Activated T-helper 2 cell treated with anti-CD3 and anti-CD28 coated beads, Interferon-gamma antibody, Interleukin-2, Interleukin-4, amounts not matched to agents 10 μg/mL and 5 μg/mL and 100 μg/mL, durations not matched to agents 14 hours and 24 hours and 36 hours (primary cell): ENCODE results near the gene SERBP1. TPM values are rescaled to one million over a fixed set of nuclear protein-coding genes. Genes with fewer than 3 reads are reported as not detected.

Experiments
- DNase-seq: peaks from one replicate; pipeline ENCODE4 v3.0.0; 2021; ENCODE audit warnings: low spot score
- H3K27ac Mint-ChIP-seq: one replicate; pipeline ENCODE4 v1.8.0; 2021; ENCODE audit warnings: mixed read lengths
- H3K27me3 Mint-ChIP-seq: one replicate; pipeline ENCODE4 v1.8.0; 2021; ENCODE audit warnings: low read depth, mixed read lengths
- H3K36me3 Mint-ChIP-seq: one replicate; pipeline ENCODE4 v1.8.0; 2021; ENCODE audit warnings: low read depth, mixed read lengths
- H3K4me1 Mint-ChIP-seq: one replicate; pipeline ENCODE4 v1.8.0; 2021; ENCODE audit warnings: low read depth, mixed read lengths
- H3K4me3 Mint-ChIP-seq: one replicate; pipeline ENCODE4 v1.8.0; 2021; ENCODE audit warnings: low read depth, mild to moderate bottlenecking, moderate library complexity, mixed read lengths
- H3K9me3 Mint-ChIP-seq: one replicate; pipeline ENCODE4 v1.8.0; 2021; ENCODE audit warnings: mixed read lengths
- intact Hi-C: fragments of 100-400 bp; cut with micrococcal nuclease; formaldehyde crosslinking; loops from one replicate; pipeline ENCODE4 v1.15.1; 2023
- total RNA-seq: library from RNA; stranded (reverse); gene quantifications from 2 replicates; pipeline ENCODE4 v1.2.3, GENCODE V29; 2022

Gene SERBP1
- total RNA-seq, 1 donor from 2014 or later, result 491 TPM

DNA sequence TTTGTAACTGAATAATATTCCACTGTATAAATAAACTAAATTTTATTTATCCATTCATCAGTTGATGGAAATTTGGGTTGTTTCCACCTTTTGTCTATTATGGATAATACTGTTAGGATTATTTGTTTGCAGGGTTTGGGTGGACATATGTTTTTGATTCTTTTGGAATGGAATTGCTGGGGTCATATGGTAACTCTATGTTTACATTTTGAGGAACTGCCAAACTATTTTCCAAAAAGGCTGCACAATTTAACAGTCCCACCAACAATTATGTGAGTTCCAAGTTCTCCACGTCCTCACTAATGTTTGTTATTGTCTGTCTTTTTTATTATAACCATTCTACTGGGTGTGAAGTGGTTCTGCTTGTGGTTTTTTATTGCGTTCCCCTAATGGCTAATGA, 4.3 kb upstream of the SERBP1 start:
- no peak overlapping the region for H3K27ac Mint-ChIP-seq
- H3K27me3 Mint-ChIP-seq, result no peaks in the 10 kb centered on the region
- no peaks in the 10 kb centered on the region for H3K9me3 Mint-ChIP-seq
- intact Hi-C loops, result no loop called here
- peaks cover 8% of the 10 kb centered on the region for H3K36me3 Mint-ChIP-seq
- no peak overlapping the region for H3K4me3 Mint-ChIP-seq
- no peak for DNase-seq
- peaks cover 31% of the 10 kb centered on the region for H3K4me1 Mint-ChIP-seq

DNA sequence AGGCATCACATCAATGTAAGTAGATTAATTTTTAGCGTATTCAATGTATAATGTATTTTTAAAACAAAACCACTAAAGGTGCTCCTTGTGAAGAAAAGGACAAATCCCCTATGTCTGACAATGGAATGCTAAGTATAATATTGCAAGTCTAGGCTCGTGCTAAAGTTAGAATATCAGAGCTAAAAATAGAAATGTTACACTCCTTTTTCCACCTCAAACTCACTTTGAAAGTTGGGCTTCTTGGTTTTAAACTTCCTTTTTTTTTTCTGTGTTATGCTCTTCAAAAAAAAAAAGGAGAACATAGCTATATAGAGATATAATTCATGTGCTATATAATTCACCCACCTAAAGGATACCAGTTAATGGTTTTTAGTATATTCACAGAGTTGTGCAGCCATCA, 3.6 kb upstream of the SERBP1 start:
- Mint-ChIP-seq H3K36me3 (peaks cover 15% of the 10 kb centered on the region), H3K9me3 (no peaks in the 10 kb centered on the region), H3K27me3 (no peaks in the 10 kb centered on the region), H3K4me1 (peaks cover 31% of the 10 kb centered on the region), H3K27ac (no peak overlapping the region), H3K4me3 (no peak overlapping the region)
- DNase-seq, result no peak
- intact Hi-C loops, result no loop called here

DNA sequence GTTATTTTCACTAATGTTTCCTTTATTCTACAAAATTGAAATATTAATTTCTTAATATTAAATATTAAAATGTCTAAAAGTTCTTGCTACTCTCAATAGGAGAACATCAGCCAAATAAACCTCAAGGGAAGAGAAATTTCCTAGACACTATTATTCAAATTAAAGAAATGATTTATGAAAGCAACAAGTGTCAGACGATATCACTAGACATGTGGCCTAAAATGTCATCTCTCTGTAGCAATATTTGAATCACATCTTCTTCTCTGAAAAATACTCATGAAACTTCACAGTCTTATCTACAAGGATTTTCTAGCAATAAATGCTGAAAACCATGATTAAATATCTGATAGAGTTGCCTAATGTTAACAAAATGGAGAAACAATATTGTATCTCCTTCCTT, 2.5 kb upstream of the SERBP1 start:
- no peak overlapping the region for H3K4me3 Mint-ChIP-seq
- no peak for DNase-seq
- no peaks in the 10 kb centered on the region for H3K9me3 Mint-ChIP-seq
- peaks cover 32% of the 10 kb centered on the region for H3K4me1 Mint-ChIP-seq
- H3K27ac Mint-ChIP-seq, result peak overlapping the region; percentile 57
- intact Hi-C loops, result no loop called here
- no peaks in the 10 kb centered on the region for H3K27me3 Mint-ChIP-seq
- H3K36me3 Mint-ChIP-seq, result peaks cover 26% of the 10 kb centered on the region

DNA sequence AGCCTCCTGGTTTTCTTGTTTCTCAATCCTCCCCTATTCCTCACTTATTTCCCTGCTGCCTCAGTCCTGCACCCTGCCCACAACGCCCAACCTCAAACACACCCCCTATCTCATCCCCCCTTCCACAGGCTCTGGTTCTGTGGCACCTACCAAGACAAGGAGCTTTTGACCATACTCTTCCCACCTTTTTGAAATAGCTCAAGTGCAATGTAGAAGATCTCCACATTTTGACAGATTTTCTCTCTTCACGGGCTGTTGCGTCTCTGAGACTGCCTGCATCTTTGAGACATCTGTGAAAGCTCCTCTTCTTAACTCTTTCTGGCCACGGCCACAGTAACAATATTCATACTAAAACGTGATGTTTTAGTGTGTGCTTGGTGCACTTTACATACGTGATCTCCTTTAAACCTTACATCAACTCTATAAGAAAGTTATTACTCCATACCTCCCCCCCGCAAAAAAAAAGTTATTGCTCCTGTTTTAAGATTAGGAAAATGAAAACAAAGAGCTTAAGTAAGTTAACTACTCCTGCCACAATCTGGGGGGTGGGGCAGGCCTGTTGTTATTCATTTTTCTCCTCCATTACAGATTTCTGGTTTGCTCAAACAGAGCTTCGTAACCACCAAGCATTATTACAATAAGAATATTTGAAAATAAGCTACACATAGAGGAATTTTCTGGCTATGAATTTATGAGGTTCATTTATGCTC, 1.8 kb upstream of the SERBP1 start:
- H3K27me3 Mint-ChIP-seq, result no peaks in the 10 kb centered on the region
- DNase-seq, result no peak
- peaks cover 39% of the 10 kb centered on the region for H3K4me1 Mint-ChIP-seq
- intact Hi-C loops, result loop anchor here (2.0 kb wide), 3 partner anchors 69 to 253 kb away; partner anchors contain the start of gene GADD45A
- H3K27ac Mint-ChIP-seq, result peak overlapping the region; percentile 95
- peaks cover 33% of the 10 kb centered on the region for H3K36me3 Mint-ChIP-seq
- H3K4me3 Mint-ChIP-seq, result peak overlapping the region; percentile 87
- no peaks in the 10 kb centered on the region for H3K9me3 Mint-ChIP-seq

DNA sequence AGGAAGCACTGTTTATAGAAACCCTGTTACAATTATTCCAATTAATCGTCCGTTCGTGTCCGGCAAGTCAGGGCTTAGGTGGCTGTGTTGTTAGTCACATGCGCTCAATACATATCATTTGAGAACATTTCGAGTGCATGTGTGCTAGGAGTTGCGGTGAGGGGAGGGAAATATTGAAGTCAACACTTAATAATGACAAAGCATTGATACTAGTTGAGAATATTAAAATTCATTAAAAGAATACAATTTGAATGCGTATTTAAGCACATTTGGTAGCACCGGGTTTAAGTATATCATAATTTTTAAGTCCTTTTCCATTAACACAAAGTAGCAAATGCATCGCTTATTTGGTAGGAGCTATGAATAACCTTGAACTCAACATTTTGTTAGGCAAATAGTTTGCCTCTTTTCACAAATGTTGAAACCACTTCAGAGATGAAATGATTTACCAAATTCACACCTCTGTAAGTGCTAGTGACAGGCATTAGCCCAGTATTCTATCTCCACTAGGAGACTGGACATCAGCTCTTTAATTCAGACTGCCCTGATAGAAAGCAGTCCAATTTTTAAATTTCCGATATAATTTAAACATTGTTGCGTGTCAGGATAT, 1.1 kb upstream of the SERBP1 start:
- Mint-ChIP-seq H3K4me1 (peaks cover 42% of the 10 kb centered on the region), H3K27me3 (no peaks in the 10 kb centered on the region), H3K36me3 (peaks cover 40% of the 10 kb centered on the region), H3K9me3 (no peaks in the 10 kb centered on the region), H3K4me3 (peak overlapping the region; percentile 87), H3K27ac (peak overlapping the region; percentile 95)
- no peak for DNase-seq
- intact Hi-C loops, result loop anchor here (2.0 kb wide), 3 partner anchors 70 to 254 kb away; partner anchors contain the start of gene GADD45A

DNA sequence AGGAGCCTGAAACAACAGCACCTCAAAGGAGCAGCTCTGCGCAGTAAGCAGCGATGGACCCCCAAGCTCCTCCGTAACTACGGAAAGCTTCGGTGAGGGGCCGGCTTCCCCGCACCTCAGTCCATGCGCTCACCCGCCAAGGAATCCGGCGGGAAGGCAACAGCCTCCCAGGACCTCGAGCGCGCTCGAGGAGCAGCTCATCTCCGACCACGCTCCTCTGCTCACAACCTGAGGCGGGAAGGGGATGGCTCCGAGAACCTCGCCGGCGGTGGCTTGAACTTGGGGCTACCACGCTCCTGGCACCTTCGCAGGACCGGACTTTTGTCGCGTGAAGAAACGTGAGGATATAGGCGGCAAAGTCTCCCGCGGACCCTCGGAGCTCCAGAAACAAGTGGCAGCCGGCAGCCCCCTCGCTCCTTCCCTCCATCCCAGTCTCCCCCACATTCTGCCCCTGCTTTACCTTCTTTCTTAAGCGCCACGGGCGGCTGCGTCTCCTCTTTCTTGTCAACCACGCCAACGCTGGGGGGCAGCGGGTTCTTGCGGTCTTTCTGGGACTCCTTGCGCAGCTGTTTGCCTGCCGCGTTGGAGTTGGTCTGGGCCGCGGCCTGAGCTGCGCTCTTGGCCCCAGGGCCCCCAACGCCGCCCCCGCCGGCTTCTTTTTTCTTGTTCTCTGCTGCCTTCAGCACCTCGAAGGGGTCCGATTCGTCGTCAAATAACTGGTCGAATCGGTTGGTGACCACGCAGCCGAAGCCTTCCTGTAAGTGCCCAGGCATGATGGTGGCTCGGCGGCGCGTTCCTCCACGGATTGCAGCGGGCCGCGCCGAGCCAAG, 459 bp downstream of the SERBP1 start:
- Mint-ChIP-seq H3K4me1 (peaks cover 54% of the 10 kb centered on the region), H3K27ac (peak overlapping the region; percentile 95), H3K36me3 (peaks cover 56% of the 10 kb centered on the region), H3K4me3 (peak overlapping the region; percentile 87), H3K27me3 (no peaks in the 10 kb centered on the region), H3K9me3 (no peaks in the 10 kb centered on the region)
- intact Hi-C loops, result loop anchor here (2.0 to 10.0 kb wide), 5 partner anchors 29 to 255 kb away; partner anchors contain the start of gene GADD45A
- peak; percentile 26 for DNase-seq

DNA sequence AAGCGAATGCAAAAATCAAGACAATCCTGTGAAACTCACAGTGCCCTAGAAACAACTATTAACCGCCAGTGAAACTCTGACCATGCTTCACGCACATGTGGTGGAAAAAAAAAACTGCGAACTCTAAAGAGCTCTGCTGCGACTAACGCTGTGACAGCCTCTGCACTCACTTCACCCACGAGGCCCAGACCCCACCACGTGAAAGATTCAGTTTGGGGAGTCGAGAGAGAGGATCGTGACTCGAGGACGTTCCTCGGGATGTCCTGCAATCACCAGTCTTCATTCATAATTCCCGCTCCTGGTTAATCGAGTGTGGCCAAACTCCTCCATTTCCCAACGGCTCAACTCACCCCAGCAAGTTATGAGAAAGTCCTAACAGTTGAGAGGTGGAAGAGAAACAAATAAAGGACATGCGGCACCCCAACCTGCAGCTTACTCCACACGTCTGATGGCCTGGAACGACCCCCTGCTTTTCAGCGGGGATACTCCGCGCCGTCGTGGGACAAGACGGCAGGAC, 1.1 kb downstream of the SERBP1 start:
- DNase-seq, result peak; percentile 20
- intact Hi-C loops, result loop anchor here (2.0 to 10.0 kb wide), 2 partner anchors 28 to 194 kb away; no protein-coding TSS in a partner anchor
- H3K4me1 Mint-ChIP-seq, result peaks cover 55% of the 10 kb centered on the region
- no peaks in the 10 kb centered on the region for H3K27me3 Mint-ChIP-seq
- no peaks in the 10 kb centered on the region for H3K9me3 Mint-ChIP-seq
- H3K4me3 Mint-ChIP-seq, result peak overlapping the region; percentile 87
- peak overlapping the region; percentile 95 for H3K27ac Mint-ChIP-seq
- H3K36me3 Mint-ChIP-seq, result peaks cover 62% of the 10 kb centered on the region

DNA sequence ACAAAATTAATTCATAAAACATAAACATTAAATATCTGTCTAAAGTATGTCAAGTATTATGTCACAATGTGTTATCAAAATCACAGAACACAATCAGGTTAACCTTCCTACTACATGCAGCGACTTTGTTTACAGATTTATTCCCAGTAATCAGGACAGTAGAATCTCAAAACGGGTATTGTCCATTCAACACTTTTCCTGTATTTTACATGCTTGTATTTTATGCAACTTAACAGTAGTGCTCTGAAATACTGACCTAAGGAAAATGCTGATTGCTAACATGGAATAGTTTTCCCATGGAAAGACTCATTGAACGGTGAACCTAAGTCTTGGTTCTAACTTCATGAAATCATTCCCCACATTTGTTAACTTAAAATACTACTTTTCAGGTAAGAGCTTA, 2.3 kb downstream of the SERBP1 start:
- peak overlapping the region; percentile 95 for H3K27ac Mint-ChIP-seq
- peaks cover 74% of the 10 kb centered on the region for H3K36me3 Mint-ChIP-seq
- H3K27me3 Mint-ChIP-seq, result no peaks in the 10 kb centered on the region
- H3K4me1 Mint-ChIP-seq, result peaks cover 49% of the 10 kb centered on the region
- H3K4me3 Mint-ChIP-seq, result peak overlapping the region; percentile 87
- intact Hi-C loops, result loop anchor here (2.0 to 10.0 kb wide), 3 partner anchors 17 to 193 kb away; no protein-coding TSS in a partner anchor
- no peaks in the 10 kb centered on the region for H3K9me3 Mint-ChIP-seq
- no peak for DNase-seq

DNA sequence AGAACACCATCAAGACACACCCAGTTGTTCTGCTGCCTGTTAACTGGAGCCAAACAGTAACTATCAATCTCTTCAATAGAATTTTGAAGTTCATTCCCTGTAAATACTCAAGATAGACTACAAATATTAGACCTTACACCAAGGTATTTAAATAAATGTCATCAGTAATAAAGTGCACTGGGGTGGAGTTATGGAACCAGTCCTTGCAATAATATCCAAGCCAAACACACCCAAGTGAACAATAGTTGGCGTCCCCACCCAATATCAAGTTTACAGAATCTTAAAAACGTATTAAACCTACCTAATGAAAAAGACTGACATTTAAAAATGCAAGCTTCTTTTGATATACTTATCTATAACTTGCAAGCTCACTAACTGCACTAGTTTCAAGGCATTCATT, 2.7 kb downstream of the SERBP1 start:
- Mint-ChIP-seq H3K9me3 (no peaks in the 10 kb centered on the region), H3K4me1 (peaks cover 48% of the 10 kb centered on the region), H3K27ac (peak overlapping the region; percentile 95), H3K36me3 (peaks cover 78% of the 10 kb centered on the region), H3K27me3 (no peaks in the 10 kb centered on the region), H3K4me3 (peak overlapping the region; percentile 87)
- intact Hi-C loops, result loop anchor here (2.0 to 10.0 kb wide), 2 partner anchors 17 to 193 kb away; no protein-coding TSS in a partner anchor
- no peak for DNase-seq

DNA sequence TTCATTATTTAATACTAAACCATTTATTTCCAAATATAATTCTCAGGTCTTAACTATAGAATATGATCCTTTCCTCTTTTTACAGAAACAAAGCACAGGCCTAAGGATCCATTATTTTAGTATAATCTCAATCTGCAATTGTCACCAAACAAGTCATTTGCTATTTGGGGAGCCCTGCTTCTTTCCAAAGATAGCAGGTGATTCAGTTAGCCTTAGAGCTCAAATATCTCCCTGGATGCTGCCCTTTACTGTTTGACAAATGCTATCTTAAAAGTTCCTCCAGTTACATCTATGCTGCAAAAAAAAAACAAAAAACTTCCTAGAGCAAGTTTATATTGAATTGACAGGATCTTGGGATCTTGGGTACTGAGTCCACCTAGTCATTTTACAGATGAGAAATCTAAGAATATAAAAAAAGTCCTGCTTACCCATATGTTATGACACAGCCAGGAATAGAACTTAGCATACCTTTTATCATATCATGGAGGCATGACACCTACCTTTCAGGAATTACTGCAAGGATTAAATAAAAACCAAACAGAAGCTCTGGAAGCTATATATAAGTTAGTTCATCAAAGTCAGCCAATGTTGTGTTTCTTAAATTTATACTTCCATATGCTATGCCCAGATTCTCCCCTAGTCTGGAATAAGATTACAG, 9.2 kb downstream of the SERBP1 start:
- no peak overlapping the region for H3K27ac Mint-ChIP-seq
- H3K4me1 Mint-ChIP-seq, result peaks cover 53% of the 10 kb centered on the region
- no peaks in the 10 kb centered on the region for H3K9me3 Mint-ChIP-seq
- no peak overlapping the region for H3K4me3 Mint-ChIP-seq
- H3K36me3 Mint-ChIP-seq, result peaks cover 98% of the 10 kb centered on the region
- no peak for DNase-seq
- no peaks in the 10 kb centered on the region for H3K27me3 Mint-ChIP-seq
- intact Hi-C loops, result loop anchor here (10.0 kb wide), 1 partner anchor 186 kb away; no protein-coding TSS in a partner anchor

DNA sequence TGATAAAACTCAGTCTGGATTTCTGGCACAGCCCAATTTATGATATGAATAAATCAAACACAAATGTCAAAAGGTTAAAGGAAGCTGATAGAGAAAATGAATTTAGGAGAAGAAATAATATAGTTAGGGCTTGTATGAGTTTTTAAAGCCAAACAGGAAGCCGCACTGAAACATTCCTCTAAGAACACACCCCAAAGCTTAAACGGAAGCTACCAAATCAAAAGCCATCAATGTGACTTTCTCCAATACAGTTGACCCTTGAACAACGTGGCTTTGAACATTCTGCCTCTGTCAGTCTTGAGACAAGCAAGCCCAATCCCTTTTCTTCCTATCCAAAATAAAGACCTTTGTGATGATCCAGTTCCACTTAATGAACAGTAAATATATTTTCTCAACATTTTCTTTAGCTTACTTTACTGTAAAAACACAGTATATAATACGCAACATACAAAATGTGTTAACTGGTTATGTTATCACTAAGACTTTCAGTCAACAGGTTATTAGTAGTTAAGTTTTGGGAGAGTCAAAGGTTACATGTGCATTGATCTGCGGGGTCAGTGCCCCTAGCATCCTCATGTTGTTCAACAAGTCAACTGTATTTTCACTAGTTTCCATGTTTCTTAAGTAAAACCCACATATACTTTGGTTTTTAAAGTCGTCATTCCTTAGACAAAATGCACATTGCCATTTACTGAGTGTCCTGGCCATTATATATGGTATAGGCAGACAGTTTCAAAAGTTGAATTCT, 11.2 kb downstream of the SERBP1 start:
- Mint-ChIP-seq H3K27ac (no peak overlapping the region), H3K27me3 (no peaks in the 10 kb centered on the region), H3K9me3 (no peaks in the 10 kb centered on the region), H3K4me3 (no peak overlapping the region), H3K4me1 (peaks cover 49% of the 10 kb centered on the region), H3K36me3 (peaks cover 98% of the 10 kb centered on the region)
- DNase-seq, result no peak
- intact Hi-C loops, result no loop called here
